Tibial artery (tissue), 4 donors: Measurements from ENCODE around the gene OR8D4.

Source experiments
- DNase-seq, 2 donors: peaks; one replicate each; pipeline ENCODE4 v3.0.0-alpha.2; 2019
- H3K27ac ChIP-seq, 2 donors: fragments of 200-600 bp; sonication (generic) in 1 of 2; 1 replicate in 1 of 2; 2 replicates in 1 of 2; pipeline ENCODE4 v1.5.1; 2018 to 2019; ENCODE audit warnings: mild to moderate bottlenecking in 1 of 2
- H3K27me3 ChIP-seq, 2 donors: fragments of 200-600 bp; sonication (generic) in 1 of 2; one replicate each; pipeline versions ENCODE4 v1.5.1 to v1.6.0; 2016 to 2019
- H3K36me3 ChIP-seq, 3 donors: fragments of 200-600 bp; sonication (generic) in 2 of 3; one replicate each; pipeline ENCODE4 v1.5.1; 2016 to 2019; ENCODE audit warnings: mild to moderate bottlenecking in 2 of 3
- H3K4me1 ChIP-seq, 4 donors: fragments of 200-600 bp; sonication (generic) in 2 of 4; 1 replicate in 3 of 4; 2 replicates in 1 of 4; pipeline ENCODE4 v1.5.1; 2016 to 2019
- H3K4me3 ChIP-seq, 2 donors: fragments of 200-600 bp; sonication (generic) in 1 of 2; 1 replicate in 1 of 2; 2 replicates in 1 of 2; pipeline ENCODE4 v1.5.1; 2018 to 2019; ENCODE audit warnings: mild to moderate bottlenecking in 2 of 2
- H3K9me3 ChIP-seq, 3 donors: fragments of 200-600 bp; sonication (generic) in 1 of 3; one replicate each; pipeline ENCODE4 v1.5.1; 2016 to 2019
- intact Hi-C: fragments of 100-400 bp; cut with DNase I; formaldehyde crosslinking; loops from one replicate; pipeline ENCODE4 v1.15.0; 2023; ENCODE audit warnings: low total_unique reads
- TF ChIP-seq, protein P1 (sequence below), 2 experiments: fragments of 200-600 bp in 1 of 2; fragments of 450-650 bp in 1 of 2; IDR thresholded peaks; one replicate each; pipeline ENCODE4 v1.5.1; 2017 to 2019; ENCODE audit warnings: antibody characterized with exemption in 2 of 2, mild to moderate bottlenecking in 1 of 2, moderate library complexity in 1 of 2

Gene OR8D4

DNA sequence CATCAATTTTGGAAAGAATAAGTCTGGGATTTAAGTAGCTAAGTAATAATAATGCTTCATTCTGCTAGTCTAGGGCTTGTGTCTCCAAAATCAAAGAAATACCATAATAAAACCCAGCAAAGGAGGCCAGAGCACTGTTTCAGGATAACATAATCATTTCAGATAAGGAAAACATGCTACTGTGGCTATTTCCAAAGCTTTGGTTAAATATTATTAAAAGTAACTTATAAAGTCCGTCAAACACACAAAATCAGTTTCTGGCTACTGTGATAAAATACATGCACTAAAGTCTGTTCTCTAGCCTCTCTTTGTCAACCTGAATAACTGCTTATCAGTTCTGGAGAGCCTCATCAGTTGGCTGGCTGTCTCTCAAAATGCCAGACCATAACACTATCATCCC, 43.2 kb downstream of the OR8D4 start:
- TF ChIP-seq, protein P1, sequence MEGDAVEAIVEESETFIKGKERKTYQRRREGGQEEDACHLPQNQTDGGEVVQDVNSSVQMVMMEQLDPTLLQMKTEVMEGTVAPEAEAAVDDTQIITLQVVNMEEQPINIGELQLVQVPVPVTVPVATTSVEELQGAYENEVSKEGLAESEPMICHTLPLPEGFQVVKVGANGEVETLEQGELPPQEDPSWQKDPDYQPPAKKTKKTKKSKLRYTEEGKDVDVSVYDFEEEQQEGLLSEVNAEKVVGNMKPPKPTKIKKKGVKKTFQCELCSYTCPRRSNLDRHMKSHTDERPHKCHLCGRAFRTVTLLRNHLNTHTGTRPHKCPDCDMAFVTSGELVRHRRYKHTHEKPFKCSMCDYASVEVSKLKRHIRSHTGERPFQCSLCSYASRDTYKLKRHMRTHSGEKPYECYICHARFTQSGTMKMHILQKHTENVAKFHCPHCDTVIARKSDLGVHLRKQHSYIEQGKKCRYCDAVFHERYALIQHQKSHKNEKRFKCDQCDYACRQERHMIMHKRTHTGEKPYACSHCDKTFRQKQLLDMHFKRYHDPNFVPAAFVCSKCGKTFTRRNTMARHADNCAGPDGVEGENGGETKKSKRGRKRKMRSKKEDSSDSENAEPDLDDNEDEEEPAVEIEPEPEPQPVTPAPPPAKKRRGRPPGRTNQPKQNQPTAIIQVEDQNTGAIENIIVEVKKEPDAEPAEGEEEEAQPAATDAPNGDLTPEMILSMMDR (IDR thresholded peaks at IDR 0.05): no peak
- no peaks in the 10 kb centered on the region for H3K9me3 ChIP-seq

DNA sequence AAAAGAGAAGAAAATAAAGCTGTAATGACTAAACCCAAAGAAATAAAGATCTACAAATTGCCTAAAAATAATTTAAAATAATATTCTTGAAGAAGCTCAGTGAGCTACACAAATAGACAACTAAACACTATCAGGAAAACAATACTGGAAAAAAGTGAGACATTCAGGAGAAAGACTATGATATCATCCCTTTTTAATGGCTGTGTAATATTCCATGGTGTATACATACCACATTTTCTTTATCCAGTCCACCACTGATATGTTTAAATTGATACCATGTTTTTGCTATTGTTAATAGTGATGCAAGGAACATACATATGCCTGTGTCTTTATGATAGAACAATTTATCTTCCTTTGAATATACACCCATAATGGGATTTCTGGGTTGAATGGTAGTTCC, 54.8 kb downstream of the OR8D4 start:
- Histone ChIP-seq H3K36me3 (no peaks in the 10 kb centered on the region), H3K27ac (no peak overlapping the region), H3K27me3 (no peaks in the 10 kb centered on the region), H3K9me3 (peaks cover 0 to 4% (median 0%) of the 10 kb centered on the region in 3 donors), H3K4me1 (no peaks in the 10 kb centered on the region), H3K4me3 (no peak overlapping the region)
- intact Hi-C loops: no loop called here
- no peak for DNase-seq
- TF ChIP-seq, protein P1 (IDR thresholded peaks at IDR 0.05): no peak

More for the DNA sequence above, 43.2 kb downstream of the OR8D4 start:
- intact Hi-C loops: no loop called here
- Histone ChIP-seq H3K27me3 (no peaks in the 10 kb centered on the region), H3K36me3 (no peaks in the 10 kb centered on the region), H3K4me3 (no peak overlapping the region), H3K27ac (no peak overlapping the region), H3K4me1 (no peaks in the 10 kb centered on the region)
- no peak for DNase-seq
